Neural cell (in vitro differentiated cells): ENCODE measurements around the gene SRSF12. TPM values are rescaled to one million over a fixed set of nuclear protein-coding genes. Genes with fewer than 3 reads are reported as not detected.
A peak's percentile ranks its signal among the peaks of the same experiment; 100 is the strongest.

Source experiments
- H2AFZ ChIP-seq: fragments of 200-600, 300-800 bp; sonication (generic), shearing (Covaris generic); 2 replicates; pipeline ENCODE4 v1.6.0; 2014; ENCODE audit warnings: low read depth, mild to moderate bottlenecking, antibody characterized with exemption, low read length, moderate library complexity
- H3F3A ChIP-seq: fragments of 200-600 bp; shearing (Covaris generic); 2 replicates; pipeline ENCODE4 v1.6.1; 2016; ENCODE audit warnings: mild to moderate bottlenecking, moderate library complexity, mixed read lengths, antibody characterized with exemption, low read length; ENCODE audit not compliant: insufficient read depth, poor library complexity, severe bottlenecking
- H3K27ac ChIP-seq: fragments of 200-600, 300-800 bp; sonication (generic), shearing (Covaris generic); 2 replicates; pipeline ENCODE4 v1.5.1; 2014; ENCODE audit warnings: mild to moderate bottlenecking, low read length, moderate library complexity
- H3K27me3 ChIP-seq: fragments of 300-800, 200-600 bp; sonication (generic), shearing (Covaris generic); 2 replicates; pipeline ENCODE4 v1.6.0; 2014; ENCODE audit warnings: mild to moderate bottlenecking, low read depth, low read length, moderate library complexity; ENCODE audit not compliant: insufficient read depth
- H3K36me3 ChIP-seq: fragments of 300-800, 200-600 bp; sonication (generic), shearing (Covaris generic); 2 replicates; pipeline ENCODE4 v1.5.1; 2014; ENCODE audit warnings: mild to moderate bottlenecking, antibody characterized with exemption, low read length, moderate library complexity; ENCODE audit not compliant: insufficient read depth
- H3K4me2 ChIP-seq: fragments of 300-800, 200-600 bp; sonication (generic), shearing (Covaris generic); 2 replicates; pipeline ENCODE4 v1.6.0; 2014; ENCODE audit warnings: mild to moderate bottlenecking, low read length
- H3K4me3 ChIP-seq: fragments of 300-800, 200-600 bp; sonication (generic), shearing (Covaris generic); 2 replicates; pipeline ENCODE4 v1.5.1; 2014; ENCODE audit warnings: mild to moderate bottlenecking, low read length, moderate library complexity
- H3K79me2 ChIP-seq: fragments of 200-600 bp; shearing (Covaris generic); replicated peaks from 2 replicates; pipeline ENCODE4 v1.6.0; 2014; ENCODE audit warnings: mild to moderate bottlenecking, low read length, moderate library complexity; ENCODE audit not compliant: insufficient read depth
- H3K9ac ChIP-seq: fragments of 300-800, 200-600 bp; sonication (generic), shearing (Covaris generic); 2 replicates; pipeline ENCODE4 v1.6.1; 2016; ENCODE audit warnings: mild to moderate bottlenecking, low read length, mixed read lengths
- H3K9me2 ChIP-seq: fragments of 200-600 bp; shearing (Covaris generic); 2 replicates; pipeline ENCODE4 v1.6.1; 2016; ENCODE audit warnings: mild to moderate bottlenecking, low read length, mixed read lengths; ENCODE audit not compliant: insufficient read depth
- H3K9me3 ChIP-seq: fragments of 200-600, 300-800 bp; sonication (generic), shearing (Covaris generic); 2 replicates; pipeline ENCODE4 v1.6.1; 2016; ENCODE audit warnings: mild to moderate bottlenecking, mixed run types, low read length, moderate library complexity, mixed read lengths
- H4K20me1 ChIP-seq: fragments of 200-600 bp; shearing (Covaris generic); 2 replicates; pipeline ENCODE4 v1.6.1; 2016; ENCODE audit warnings: mild to moderate bottlenecking, mixed run types; ENCODE audit not compliant: insufficient read depth
- EP300 ChIP-seq: fragments of 450-650 bp; conservative IDR thresholded peaks from 2 replicates; pipeline ENCODE4 v1.6.1; 2014; ENCODE audit warnings: antibody characterized with exemption, mild to moderate bottlenecking, moderate library complexity; ENCODE audit not compliant: poor library complexity, severe bottlenecking
- EZH2 ChIP-seq: fragments of 200-600, 300-800 bp; shearing (Covaris generic), sonication (generic); IDR thresholded peaks from 2 replicates; pipeline ENCODE4 v1.6.1; 2014; ENCODE audit warnings: antibody characterized with exemption, low read length, borderline replicate concordance, mild to moderate bottlenecking; ENCODE audit not compliant: insufficient read depth, poor library complexity, severe bottlenecking
- MXI1 ChIP-seq: fragments of 450-650 bp; conservative IDR thresholded peaks from 2 replicates; pipeline ENCODE4 v1.6.1; 2014; ENCODE audit warnings: antibody characterized with exemption, mild to moderate bottlenecking; ENCODE audit not compliant: poor library complexity, severe bottlenecking
- POLR2AphosphoS5 ChIP-seq: IDR thresholded peaks from 2 replicates; pipeline ENCODE4 v1.6.1; 2012
- RAD21 ChIP-seq: fragments of 450-650 bp; conservative IDR thresholded peaks from 2 replicates; pipeline ENCODE4 v1.6.1; 2014; ENCODE audit warnings: antibody characterized with exemption, mild to moderate bottlenecking, moderate library complexity
- SMC3 ChIP-seq: fragments of 450-650 bp; conservative IDR thresholded peaks from 2 replicates; pipeline ENCODE4 v1.6.1; 2014; ENCODE audit warnings: antibody characterized with exemption, mild to moderate bottlenecking, moderate library complexity; ENCODE audit not compliant: poor library complexity
- TAF1 ChIP-seq: IDR thresholded peaks from 2 replicates; pipeline ENCODE4 v1.6.1; 2012; ENCODE audit warnings: low read depth
- polyA plus RNA-seq: library from polyadenylated mRNA; depleted of rRNA; stranded (reverse); fragments of >200 nt; gene quantifications from 2 replicates; pipeline ENCODE4 v1.2.3, GENCODE V29; 2014
- TF ChIP-seq, protein P1 (sequence below): IDR thresholded peaks from 2 replicates; pipeline ENCODE4 v1.6.1; 2012; ENCODE audit warnings: borderline replicate concordance
- TF ChIP-seq, protein P2 (sequence below): fragments of 450-650 bp; IDR thresholded peaks from 2 replicates; pipeline ENCODE4 v1.5.1; 2014; ENCODE audit warnings: antibody characterized with exemption, mild to moderate bottlenecking, moderate library complexity; ENCODE audit not compliant: poor library complexity, severe bottlenecking

Gene SRSF12
- polyA plus RNA-seq, 1 donor from 2014 or later, result 44.0 TPM

DNA sequence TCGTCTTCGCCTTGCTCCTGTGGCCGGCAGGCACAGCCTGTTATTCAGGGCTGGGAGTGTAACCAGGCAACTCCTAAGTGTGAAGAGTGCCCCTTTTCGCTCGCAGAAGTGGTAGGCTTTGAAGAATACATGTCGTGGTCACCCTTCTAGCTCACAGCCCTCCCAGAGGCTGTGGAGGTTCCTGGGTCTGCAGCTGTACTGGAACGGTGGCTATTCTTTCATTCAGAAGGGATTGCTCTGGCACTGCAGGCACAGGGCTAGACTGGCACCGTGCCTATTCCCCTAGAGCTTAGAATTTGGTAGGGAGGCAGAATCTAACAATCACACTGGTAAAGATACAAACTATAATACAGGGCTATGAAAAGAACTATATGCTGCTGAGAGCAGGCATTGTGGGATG, 1.1 kb upstream of the SRSF12 start:
- Histone ChIP-seq H3K36me3 (no peaks in the 10 kb centered on the region), H3K27me3 (no peaks in the 10 kb centered on the region), H3F3A (no peaks in the 10 kb centered on the region), H3K9ac (no peak overlapping the region), H3K4me3 (peak overlapping the region; percentile 96), H3K4me2 (no peak overlapping the region), H3K9me2 (no peaks in the 10 kb centered on the region), H2AFZ (no peak overlapping the region), H3K79me2 (peaks cover 21% of the 10 kb centered on the region), H4K20me1 (no peaks in the 10 kb centered on the region), H3K27ac (no peak overlapping the region), H3K9me3 (no peaks in the 10 kb centered on the region)
- TF ChIP-seq EZH2, result no peak
- TF ChIP-seq EP300, result no peak
- TF ChIP-seq RAD21, result no peak
- no peak for TF ChIP-seq SMC3
- TF ChIP-seq, protein P1, sequence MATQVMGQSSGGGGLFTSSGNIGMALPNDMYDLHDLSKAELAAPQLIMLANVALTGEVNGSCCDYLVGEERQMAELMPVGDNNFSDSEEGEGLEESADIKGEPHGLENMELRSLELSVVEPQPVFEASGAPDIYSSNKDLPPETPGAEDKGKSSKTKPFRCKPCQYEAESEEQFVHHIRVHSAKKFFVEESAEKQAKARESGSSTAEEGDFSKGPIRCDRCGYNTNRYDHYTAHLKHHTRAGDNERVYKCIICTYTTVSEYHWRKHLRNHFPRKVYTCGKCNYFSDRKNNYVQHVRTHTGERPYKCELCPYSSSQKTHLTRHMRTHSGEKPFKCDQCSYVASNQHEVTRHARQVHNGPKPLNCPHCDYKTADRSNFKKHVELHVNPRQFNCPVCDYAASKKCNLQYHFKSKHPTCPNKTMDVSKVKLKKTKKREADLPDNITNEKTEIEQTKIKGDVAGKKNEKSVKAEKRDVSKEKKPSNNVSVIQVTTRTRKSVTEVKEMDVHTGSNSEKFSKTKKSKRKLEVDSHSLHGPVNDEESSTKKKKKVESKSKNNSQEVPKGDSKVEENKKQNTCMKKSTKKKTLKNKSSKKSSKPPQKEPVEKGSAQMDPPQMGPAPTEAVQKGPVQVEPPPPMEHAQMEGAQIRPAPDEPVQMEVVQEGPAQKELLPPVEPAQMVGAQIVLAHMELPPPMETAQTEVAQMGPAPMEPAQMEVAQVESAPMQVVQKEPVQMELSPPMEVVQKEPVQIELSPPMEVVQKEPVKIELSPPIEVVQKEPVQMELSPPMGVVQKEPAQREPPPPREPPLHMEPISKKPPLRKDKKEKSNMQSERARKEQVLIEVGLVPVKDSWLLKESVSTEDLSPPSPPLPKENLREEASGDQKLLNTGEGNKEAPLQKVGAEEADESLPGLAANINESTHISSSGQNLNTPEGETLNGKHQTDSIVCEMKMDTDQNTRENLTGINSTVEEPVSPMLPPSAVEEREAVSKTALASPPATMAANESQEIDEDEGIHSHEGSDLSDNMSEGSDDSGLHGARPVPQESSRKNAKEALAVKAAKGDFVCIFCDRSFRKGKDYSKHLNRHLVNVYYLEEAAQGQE, result no peak
- TF ChIP-seq MXI1, result no peak
- no peak for TF ChIP-seq POLR2AphosphoS5

DNA sequence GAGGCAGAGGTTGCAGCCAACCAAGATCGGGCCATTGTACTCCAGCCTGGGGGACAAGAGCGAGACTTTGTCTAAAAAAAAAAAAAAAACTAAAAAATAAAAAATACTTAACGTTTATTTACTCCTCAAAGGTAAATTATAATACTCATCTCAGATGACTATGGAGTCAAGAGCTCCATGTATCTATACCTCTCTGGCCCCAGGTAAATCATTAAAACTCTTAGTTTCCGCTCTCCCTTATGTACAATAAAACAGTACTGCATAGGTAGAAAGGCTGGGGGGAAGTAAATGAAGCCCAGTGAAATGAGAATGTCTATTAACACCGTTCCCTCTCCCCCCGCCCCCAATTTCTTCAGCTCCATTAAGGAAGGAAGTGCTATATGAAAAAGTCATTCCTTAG, 1.2 kb downstream of the SRSF12 start:
- TF ChIP-seq EP300 (no peak), TAF1 (no peak), MXI1 (no peak), POLR2AphosphoS5 (no peak), RAD21 (no peak), SMC3 (no peak)
- TF ChIP-seq, protein P2, sequence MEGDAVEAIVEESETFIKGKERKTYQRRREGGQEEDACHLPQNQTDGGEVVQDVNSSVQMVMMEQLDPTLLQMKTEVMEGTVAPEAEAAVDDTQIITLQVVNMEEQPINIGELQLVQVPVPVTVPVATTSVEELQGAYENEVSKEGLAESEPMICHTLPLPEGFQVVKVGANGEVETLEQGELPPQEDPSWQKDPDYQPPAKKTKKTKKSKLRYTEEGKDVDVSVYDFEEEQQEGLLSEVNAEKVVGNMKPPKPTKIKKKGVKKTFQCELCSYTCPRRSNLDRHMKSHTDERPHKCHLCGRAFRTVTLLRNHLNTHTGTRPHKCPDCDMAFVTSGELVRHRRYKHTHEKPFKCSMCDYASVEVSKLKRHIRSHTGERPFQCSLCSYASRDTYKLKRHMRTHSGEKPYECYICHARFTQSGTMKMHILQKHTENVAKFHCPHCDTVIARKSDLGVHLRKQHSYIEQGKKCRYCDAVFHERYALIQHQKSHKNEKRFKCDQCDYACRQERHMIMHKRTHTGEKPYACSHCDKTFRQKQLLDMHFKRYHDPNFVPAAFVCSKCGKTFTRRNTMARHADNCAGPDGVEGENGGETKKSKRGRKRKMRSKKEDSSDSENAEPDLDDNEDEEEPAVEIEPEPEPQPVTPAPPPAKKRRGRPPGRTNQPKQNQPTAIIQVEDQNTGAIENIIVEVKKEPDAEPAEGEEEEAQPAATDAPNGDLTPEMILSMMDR, result no peak
- TF ChIP-seq, protein P1, result no peak
- Histone ChIP-seq H3K27me3 (no peaks in the 10 kb centered on the region), H3K4me2 (peak overlapping the region; percentile 52), H3K9ac (peak overlapping the region; percentile 88), H3K9me2 (no peaks in the 10 kb centered on the region), H3K9me3 (no peaks in the 10 kb centered on the region), H3K79me2 (peaks cover 30% of the 10 kb centered on the region), H3F3A (no peaks in the 10 kb centered on the region), H3K36me3 (no peaks in the 10 kb centered on the region), H3K4me3 (peak overlapping the region; percentile 96), H2AFZ (peak overlapping the region; percentile 76), H3K27ac (no peak overlapping the region), H4K20me1 (no peaks in the 10 kb centered on the region)
